Left renal pelvis (tissue), 4 donors: ENCODE data around the gene SEL1L2. TPM values are rescaled to one million over a fixed set of nuclear protein-coding genes. Genes with fewer than 3 reads are reported as not detected.
"Not testable (repeated sequence)": the region's sequence is repeated elsewhere in the genome, so short reads cannot be mapped to it uniquely, and the experiment has no call there.

ENCODE experiments used
- DNase-seq, 4 donors: peaks; one replicate each; pipeline ENCODE4 v3.0.0-alpha.2; 2013; ENCODE audit warnings: low read depth in 4 of 4, low spot score in 3 of 4
- polyA plus RNA-seq, 4 donors: library from polyadenylated mRNA; unstranded; fragments of 120-200 nt; gene quantifications; one replicate each; pipeline ENCODE4 v1.2.1, GENCODE V29; 2013; ENCODE audit not compliant: insufficient read length in 4 of 4

SEL1L2 gene
- under 1 TPM in 2 of 4 donors, not detected in 2; 0.29 to 0.37 TPM for polyA plus RNA-seq

- no peak for DNase-seq
Observed at GRCh38 chr20:13990465-13990864, at the start of gene SEL1L2. SEL1L2 (minus strand) TSS chr20:13990614; CDS start chr20:13990534, 80 bp downstream.

DNA sequence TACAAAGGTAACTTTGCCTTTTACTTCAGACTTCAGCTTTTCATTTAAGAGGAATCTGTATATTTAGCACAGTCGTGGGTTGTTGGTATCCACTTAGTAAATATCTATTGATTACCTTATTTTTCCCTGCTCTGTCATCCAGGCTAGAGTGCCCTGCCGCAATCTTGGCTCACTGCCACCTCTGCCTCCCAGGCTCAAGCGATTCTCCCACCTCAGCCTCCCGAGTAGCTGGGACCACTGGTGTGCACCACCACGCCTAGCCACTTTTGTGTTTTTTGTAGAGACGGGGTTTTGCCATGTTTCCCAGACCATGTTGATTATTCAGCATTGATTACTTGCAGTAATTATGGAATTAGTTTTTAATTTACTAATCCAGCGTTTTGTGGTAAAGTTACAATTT is 46.2 kb upstream of the SEL1L2 start:
- no peak for DNase-seq

- DNase-seq = no peak
Observed at GRCh38 chr20:14033310-14033709, 42.9 kb upstream of the SEL1L2 start.

DNA sequence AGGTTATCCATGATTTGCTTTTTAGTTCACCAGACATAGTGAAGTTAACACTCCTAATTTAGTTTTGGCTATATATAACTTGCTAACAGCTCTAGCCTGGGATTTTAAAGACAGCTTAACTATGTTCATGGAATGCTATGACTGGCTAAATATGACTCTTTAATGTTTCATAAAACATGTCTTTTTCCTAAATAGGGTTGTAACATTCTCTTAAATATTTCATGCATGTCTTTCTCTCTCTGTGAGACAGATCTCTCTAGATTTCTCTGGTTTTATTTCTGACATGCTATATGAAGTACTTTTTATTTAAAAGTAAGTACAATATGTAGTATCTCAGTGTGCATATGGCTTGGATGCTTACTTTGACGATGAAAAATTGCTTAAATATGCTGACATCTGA is 40.6 kb upstream of the SEL1L2 start:
- DNase-seq = no peak

- DNase-seq = no peak
Observed at GRCh38 chr20:14012671-14013070, 22.3 kb upstream of the SEL1L2 start.

GRCh38 chr20:14009208-14009607 is 18.8 kb upstream of the SEL1L2 start:
- DNase-seq = no peak

- no peak for DNase-seq
Observed at GRCh38 chr20:14005996-14006395, 15.6 kb upstream of the SEL1L2 start.

- no peak for DNase-seq
Observed at GRCh38 chr20:14000917-14001316, 10.5 kb upstream of the SEL1L2 start.

DNA sequence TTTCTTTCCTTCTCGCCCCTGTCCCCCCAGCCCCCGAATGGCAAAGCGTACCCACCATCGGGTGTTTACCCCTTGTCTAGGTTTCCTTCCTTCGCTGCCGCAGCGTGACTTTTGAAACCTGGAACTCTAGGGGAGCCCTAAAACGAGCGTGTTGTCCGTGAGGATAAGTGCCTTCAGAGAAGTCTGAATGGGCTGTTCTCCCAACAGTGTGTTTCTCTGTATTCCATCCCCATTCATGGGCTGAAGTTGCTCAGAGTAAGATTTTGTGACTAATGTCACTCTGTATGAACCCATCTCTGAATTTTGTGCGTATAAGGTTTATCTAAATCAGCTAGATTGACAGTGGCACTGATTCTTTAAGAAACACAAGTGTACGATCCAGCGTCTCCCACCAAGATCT is 5.9 kb upstream of the SEL1L2 start:
- DNase-seq = peak in 1 of 4 donors; percentile 8

DNA sequence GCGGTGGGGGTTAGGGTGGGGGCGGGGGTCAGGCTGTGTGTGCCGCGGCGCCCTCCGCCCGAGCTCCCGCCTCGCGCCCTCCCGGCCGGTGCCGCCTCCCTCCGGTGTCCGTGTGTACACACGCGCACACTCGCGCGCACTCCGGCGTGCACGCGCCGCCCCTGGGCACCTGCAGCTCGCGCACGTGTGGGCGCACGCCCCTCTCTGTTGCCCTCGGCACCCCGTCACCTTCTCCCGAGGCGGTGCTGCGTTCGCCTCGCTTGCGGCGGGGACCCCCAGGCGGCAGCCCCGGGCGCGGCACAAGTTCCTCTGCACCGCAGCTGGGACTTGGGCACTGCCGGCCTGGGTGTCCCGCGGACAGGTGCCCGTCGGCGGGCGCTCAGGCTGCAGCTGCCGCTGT is 5.4 kb upstream of the SEL1L2 start:
- DNase-seq = peak in 2 of 4 donors; percentile 14 to 25

GRCh38 chr20:13995086-13995665 is 4.8 kb upstream of the SEL1L2 start, which contains the start of gene MACROD2:
MACROD2 (plus strand) TSS chr20:13995516.
- DNase-seq = peak; percentile 75 to 85 (median 80)

GRCh38 chr20:13991955-13992354 is 1.5 kb upstream of the SEL1L2 start:
- not testable (repeated sequence) for DNase-seq

DNA sequence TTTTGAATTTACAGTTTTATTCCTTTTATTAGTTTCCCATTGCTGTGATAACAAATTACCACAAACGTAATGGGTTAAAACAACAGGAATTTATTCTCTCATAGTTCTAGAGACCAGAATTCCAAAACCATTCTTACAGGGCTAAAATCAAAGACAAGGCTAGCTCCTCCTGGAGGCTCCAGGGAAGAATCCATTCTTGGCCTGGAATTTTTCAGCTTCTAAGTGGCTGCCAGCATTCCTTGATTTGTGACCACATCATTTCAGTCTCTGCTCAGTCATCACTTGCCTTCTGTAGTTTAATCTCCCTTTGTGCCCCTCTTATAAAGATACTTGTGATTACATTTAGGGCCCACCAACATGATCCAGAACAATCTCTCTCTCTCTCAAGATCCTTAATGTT is 897 bp upstream of the SEL1L2 start:
- DNase-seq = no peak

- DNase-seq = no peak
Observed at GRCh38 chr20:13984211-13984610, 6.2 kb downstream of the SEL1L2 start.

DNA sequence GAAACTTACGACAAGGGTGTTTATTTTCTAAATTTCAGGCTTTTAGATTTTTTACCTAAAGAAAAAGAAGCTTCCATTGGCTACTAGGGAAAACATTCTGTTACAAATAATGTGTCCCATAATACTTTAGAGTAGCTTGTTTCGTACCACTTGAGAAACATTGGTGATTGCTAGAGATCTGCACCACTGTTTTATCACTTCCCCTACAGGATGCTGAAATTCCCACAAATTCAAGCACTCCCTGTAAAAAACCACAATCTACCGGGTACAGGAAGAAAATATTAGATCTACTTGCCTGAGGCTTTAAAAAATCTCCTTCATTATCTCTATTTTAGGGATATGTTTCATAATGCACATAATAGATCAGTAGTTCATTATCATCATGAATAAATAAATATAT is 29.9 kb downstream of the SEL1L2 start:
- no peak for DNase-seq

DNA sequence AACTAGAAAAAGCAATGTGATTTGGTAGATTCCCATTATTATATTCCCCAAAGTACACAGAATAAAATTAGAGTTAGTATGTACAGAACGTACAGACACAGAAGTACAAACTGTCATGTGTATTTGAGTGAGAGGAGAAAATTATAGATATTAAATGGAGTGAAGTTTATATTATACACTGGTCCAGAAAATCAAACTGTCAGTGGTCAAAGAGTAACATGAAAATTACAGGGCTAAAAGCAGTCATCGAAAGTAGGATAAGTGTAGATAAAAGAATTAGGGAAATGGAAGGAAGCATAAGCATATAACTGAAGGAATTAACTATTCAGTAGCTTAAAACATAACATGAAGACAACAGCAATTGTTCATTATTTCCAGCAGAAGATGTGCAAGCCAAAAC is 30.3 kb downstream of the SEL1L2 start:
- DNase-seq = no peak

DNA sequence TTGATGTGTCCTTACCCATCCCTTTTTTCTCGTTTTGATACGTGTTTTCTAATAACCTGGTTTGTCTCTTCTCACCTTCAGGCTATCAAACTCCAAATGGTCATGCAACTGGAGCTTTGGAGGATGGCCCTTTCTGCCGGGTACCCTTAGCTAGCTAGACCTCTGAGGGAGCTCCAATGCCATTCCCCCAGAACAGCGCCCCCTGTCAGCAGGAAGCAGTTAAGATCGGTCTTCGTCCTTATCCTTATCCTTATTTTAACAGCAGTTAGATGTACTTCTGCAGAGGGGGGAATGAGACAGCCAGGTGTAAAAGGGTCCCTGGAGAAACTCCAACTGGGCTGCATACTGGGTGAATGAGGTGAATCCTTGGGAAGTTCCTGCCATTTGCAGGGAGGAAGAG is 37.2 kb downstream of the SEL1L2 start:
- DNase-seq = no peak

DNA sequence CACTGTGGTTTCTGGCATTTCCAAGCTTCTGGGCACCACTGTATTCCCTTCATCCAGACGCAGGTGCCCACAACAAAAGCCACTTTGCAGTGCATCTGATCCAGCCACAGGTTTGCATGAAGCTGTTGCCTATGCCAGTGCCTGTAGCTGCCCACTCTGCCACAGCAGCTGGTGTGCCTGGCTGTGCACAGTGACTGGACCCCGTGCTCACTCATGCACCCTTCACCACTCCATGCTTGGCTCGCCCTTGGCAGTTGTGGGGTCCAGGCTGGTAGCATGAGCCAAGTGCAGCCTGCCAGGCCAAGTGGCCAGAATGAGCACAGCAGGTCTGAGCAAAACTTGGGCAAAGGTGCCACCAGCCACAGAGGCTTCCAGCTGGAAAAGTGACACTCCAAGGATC is 42.7 kb downstream of the SEL1L2 start:
- no peak for DNase-seq

GRCh38 chr20:13941031-13941430 is 49.4 kb downstream of the SEL1L2 start:
- DNase-seq = no peak

DNA sequence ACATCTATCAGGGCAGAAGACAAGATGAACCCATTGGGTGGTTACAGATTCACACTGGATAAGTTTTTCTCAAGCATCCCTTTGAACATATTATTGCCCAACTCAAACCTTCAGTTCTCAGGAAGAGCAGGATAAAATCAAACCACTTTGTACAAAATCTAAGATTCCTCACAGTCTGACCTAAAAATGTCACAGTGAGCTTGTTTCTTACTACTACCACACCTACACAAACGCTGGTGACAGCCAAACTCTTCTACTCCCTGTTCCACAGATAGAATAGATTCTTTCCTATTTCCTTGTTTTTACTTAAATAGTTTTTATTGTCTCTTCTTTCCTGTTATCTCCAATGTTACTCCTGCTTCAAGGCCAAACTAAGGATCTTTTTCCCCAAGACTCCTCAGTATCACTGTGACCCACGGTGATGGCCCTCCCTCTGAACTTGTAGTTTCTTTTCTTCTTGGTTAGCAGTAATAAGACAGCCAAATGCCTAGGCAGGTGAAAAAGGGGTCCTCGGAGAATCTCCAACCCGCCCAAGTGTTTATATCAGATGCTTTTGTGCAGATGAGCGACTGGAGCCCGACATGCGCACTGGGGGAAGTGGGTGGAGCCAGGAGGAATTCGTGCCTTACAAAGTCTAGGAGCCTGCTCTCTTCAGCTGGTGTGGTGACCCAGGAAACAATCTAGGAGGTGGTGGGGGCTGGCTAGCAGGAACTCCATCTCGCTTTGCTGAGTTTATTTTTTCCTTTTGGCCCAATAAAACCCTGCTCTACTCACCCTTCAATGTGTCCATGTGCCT is 53.4 kb downstream of the SEL1L2 start:
- no peak for DNase-seq

DNA sequence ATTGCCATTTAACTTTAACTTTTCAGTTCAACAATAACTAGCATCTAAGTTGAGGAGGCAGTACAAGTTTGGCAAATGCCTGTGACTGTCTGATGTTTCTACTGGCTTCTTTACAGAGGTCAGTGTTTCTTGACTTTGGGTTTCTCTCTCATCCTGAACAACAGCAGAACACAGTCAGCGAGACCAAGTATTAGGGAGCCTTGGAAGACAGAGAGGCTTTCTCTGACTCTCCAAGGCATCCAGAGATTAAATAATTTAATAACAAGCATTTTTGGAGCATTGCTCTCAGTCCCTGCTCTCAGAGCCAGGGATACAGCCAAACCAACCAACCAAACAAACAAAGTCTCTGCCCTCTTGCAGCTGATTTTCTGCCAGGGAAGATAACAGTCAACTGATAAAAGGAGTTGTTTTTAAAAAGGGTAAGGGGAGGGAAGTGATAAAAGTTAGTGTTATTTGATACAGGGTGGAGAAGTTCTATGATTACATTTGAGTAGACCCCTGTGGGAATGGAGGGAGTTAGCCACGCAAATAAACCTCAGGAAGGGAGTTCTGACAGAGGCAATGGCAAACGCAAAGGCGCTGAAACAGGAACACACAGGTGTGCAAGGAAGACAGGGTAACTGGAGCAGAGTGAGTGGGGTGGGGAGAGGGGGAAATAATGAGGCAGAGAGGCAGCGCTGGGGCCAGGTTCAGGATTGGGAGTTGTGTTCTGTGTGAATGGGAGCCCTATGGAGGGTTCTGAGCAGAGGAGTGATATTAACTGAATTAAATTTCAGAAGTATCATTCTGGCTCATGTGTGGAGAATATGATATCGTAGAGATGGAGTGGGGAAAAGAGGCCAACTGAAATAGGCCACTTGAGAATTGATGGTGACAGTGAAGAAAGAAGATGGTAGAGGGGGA is 55.2 kb downstream of the SEL1L2 start:
- no peak for DNase-seq
